ENCODE results near the gene KIF16B.
"Not testable (repeated sequence)": the region's sequence is repeated elsewhere in the genome, so short reads cannot be mapped to it uniquely, and the experiment has no call there.

The KIF16B gene

GRCh38 chr20:16595376-16595775 is 22.1 kb upstream of the KIF16B start:
- DNase-seq (ENCODE audit: low read depth in 2 of 2): no peak

- DNase-seq (ENCODE audit: low read depth in 2 of 2): no peak
Observed at GRCh38 chr20:16590041-16590633, 16.9 kb upstream of the KIF16B start.

- DNase-seq (ENCODE audit: low read depth in 2 of 2): no peak
Observed at GRCh38 chr20:16589623-16590022, 16.4 kb upstream of the KIF16B start.

GRCh38 chr20:16588241-16588640 is 15.0 kb upstream of the KIF16B start:
- no peak for DNase-seq (ENCODE audit: low read depth in 2 of 2)

GRCh38 chr20:16587066-16587465 is 13.8 kb upstream of the KIF16B start:
- DNase-seq (ENCODE audit: low read depth in 2 of 2): no peak

GRCh38 chr20:16583474-16583873 is 10.2 kb upstream of the KIF16B start:
- DNase-seq (ENCODE audit: low read depth in 2 of 2): no peak

GRCh38 chr20:16581241-16581640 is 8.0 kb upstream of the KIF16B start:
- DNase-seq (ENCODE audit: low read depth in 2 of 2): no peak

- no peak for DNase-seq (ENCODE audit: low read depth in 2 of 2)
Observed at GRCh38 chr20:16580620-16581019, 7.4 kb upstream of the KIF16B start.

GRCh38 chr20:16580147-16580546 is 6.9 kb upstream of the KIF16B start:
- DNase-seq (ENCODE audit: low read depth in 2 of 2): no peak

GRCh38 chr20:16576219-16576618 is 3.0 kb upstream of the KIF16B start:
- no peak for DNase-seq (ENCODE audit: low read depth in 2 of 2)

- no peak for DNase-seq (ENCODE audit: low read depth in 2 of 2)
Observed at GRCh38 chr20:16575390-16576140, 2.3 kb upstream of the KIF16B start.

GRCh38 chr20:16574656-16575355 is 1.6 kb upstream of the KIF16B start:
- DNase-seq (ENCODE audit: low read depth in 2 of 2): peak; percentile 48 to 62

- no peak for DNase-seq (ENCODE audit: low read depth in 2 of 2)
Observed at GRCh38 chr20:16571333-16571732, 1.9 kb downstream of the KIF16B start.

- no peak for DNase-seq (ENCODE audit: low read depth in 2 of 2)
Observed at GRCh38 chr20:16569246-16570153, 3.7 kb downstream of the KIF16B start.

- no peak for DNase-seq (ENCODE audit: low read depth in 2 of 2)
Observed at GRCh38 chr20:16566080-16566479, 7.2 kb downstream of the KIF16B start.

GRCh38 chr20:16564079-16564478 is 9.2 kb downstream of the KIF16B start:
- DNase-seq (ENCODE audit: low read depth in 2 of 2): not testable (repeated sequence)

- no peak for DNase-seq (ENCODE audit: low read depth in 2 of 2)
Observed at GRCh38 chr20:16563066-16563806, 10.0 kb downstream of the KIF16B start.

- DNase-seq (ENCODE audit: low read depth in 2 of 2): no peak
Observed at GRCh38 chr20:16562259-16562658, 11.0 kb downstream of the KIF16B start.

GRCh38 chr20:16560661-16561060 is 12.6 kb downstream of the KIF16B start:
- no peak for DNase-seq (ENCODE audit: low read depth in 2 of 2)

- no peak for DNase-seq (ENCODE audit: low read depth in 2 of 2)
Observed at GRCh38 chr20:16560216-16560615, 13.0 kb downstream of the KIF16B start.

GRCh38 chr20:16556301-16556700 is 16.9 kb downstream of the KIF16B start:
- DNase-seq (ENCODE audit: low read depth in 2 of 2): no peak
